ENCODE measurements around the gene VSTM5. TPM values are rescaled to one million over a fixed set of nuclear protein-coding genes. Genes with fewer than 3 reads are reported as not detected.

VSTM5 gene
- total RNA-seq, 2 experiments from 2014 or later, result not detected

DNA sequence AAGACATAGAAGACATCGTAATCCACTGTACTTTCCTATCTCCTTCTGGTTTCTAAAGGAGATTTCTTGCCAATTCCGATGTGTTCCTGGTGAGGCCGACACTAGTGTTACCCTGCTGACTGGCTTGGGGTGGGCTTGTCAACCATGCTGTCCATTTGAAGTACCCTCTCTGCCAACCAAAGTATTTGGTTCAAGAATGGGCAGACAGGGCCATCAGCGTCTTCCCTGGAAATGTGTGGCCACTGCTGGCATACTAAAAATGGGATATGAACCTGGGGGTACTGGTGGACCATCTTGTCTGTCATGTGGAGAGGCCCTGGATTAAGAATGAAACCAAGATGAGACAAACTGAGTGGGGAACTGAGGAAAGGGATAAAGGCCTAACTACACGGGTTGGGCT is 1.8 kb upstream of the VSTM5 start:
- Mint-ChIP-seq H3K4me3 (no peak overlapping the region), H3K9me3 (ENCODE audit: low read depth) (no peaks in the 10 kb centered on the region), H3K27me3 (peaks cover 23% of the 10 kb centered on the region), H3K27ac (no peak overlapping the region), H3K4me1 (peaks cover 3% of the 10 kb centered on the region), H3K36me3 (no peaks in the 10 kb centered on the region)
- no peak for ATAC-seq
- no peak for DNase-seq
- CTCF ChIA-PET, result no interaction called here

GRCh38 chr11:93849751-93850593 is 446 bp downstream of the VSTM5 start:
- H3K4me3 Mint-ChIP-seq, result no peak overlapping the region
- peaks cover 19% of the 10 kb centered on the region for H3K27me3 Mint-ChIP-seq
- H3K27ac Mint-ChIP-seq, result no peak overlapping the region
- peaks cover 3% of the 10 kb centered on the region for H3K4me1 Mint-ChIP-seq
- CTCF ChIA-PET, result no interaction called here
- DNase-seq (no peak), ATAC-seq (no peak)
- H3K9me3 Mint-ChIP-seq (ENCODE audit: low read depth), result no peaks in the 10 kb centered on the region
- H3K36me3 Mint-ChIP-seq, result no peaks in the 10 kb centered on the region

DNA sequence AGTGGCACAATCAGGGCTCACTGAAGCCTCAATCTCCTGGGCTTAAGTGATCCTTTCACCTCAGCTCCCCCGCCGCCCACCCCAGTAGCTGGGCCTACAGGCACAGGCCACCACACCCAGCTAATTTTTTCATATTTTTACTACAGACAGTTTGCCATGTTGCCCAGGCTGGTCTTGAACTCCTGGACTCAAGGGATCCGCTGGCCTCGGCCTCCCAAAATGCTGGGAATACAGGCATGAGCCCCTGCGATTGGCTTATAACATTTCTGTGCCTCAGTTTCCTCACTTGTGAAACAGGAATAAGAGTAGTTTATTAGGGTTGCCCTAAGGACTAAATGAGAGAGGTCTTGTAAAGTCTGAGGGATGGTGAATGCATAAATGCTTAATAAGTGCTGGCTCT is 1.2 kb downstream of the VSTM5 start:
- H3K4me3 Mint-ChIP-seq, result no peak overlapping the region
- peaks cover 19% of the 10 kb centered on the region for H3K27me3 Mint-ChIP-seq
- no peaks in the 10 kb centered on the region for H3K9me3 Mint-ChIP-seq (ENCODE audit: low read depth)
- ATAC-seq (no peak), DNase-seq (no peak)
- H3K36me3 Mint-ChIP-seq, result no peaks in the 10 kb centered on the region
- H3K27ac Mint-ChIP-seq, result no peak overlapping the region
- H3K4me1 Mint-ChIP-seq, result peaks cover 3% of the 10 kb centered on the region
- CTCF ChIA-PET, result no interaction called here

- no peak for DNase-seq
- Mint-ChIP-seq H3K36me3 (no peaks in the 10 kb centered on the region), H3K27me3 (peaks cover 11% of the 10 kb centered on the region), H3K9me3 (ENCODE audit: low read depth) (no peaks in the 10 kb centered on the region), H3K4me1 (peaks cover 3% of the 10 kb centered on the region), H3K27ac (no peak overlapping the region), H3K4me3 (no peak overlapping the region)
- CTCF ChIA-PET, result no interaction called here
- no peak for ATAC-seq
Measured at GRCh38 chr11:93846411-93846810, 4.0 kb downstream of the VSTM5 start.

DNA sequence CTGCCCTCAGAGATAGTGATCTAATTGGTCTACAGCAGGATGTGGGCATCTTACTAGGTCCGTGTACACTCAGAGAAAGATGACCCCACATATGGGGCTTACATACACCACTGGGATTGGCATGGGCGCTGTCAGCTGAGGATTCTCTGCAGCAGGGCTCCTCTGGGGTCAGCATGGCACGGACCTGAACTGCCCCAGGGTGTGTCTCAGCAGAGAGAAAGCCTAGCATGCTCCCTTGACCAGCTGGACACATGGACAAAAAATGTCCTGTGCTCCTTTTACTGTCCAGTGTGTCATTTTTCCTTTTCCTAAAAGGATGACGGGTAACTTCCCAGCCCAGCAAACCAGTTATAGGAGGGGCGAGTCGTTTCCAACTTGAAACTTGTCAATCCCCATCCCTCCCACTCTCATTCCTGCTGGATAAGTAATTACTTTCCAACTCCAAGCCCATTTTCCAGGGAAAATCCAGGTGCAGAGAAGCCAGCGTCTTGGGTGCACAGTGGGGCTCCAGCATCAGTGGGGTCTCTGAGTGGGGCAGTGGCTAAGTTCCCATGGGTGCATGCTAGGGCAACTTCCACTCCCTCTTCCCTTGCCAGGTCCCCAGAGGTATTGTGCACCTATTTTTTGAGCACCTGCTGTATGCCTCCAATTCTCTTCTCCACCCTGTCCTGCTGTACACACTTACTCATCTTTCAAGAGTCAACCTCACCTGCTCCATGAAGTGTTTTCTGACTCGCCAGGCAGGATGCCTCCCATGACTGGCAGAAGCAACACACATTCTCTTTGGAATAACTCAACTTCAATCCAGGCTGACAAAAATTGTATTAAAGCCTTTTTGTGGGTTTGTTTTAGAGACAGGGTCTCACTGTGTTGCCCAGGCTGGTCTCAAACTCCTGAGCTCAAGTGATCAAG is 5.0 kb downstream of the VSTM5 start:
- H3K4me1 Mint-ChIP-seq, result peaks cover 3% of the 10 kb centered on the region
- CTCF ChIA-PET, result no interaction called here
- DNase-seq (no peak), ATAC-seq (no peak)
- H3K36me3 Mint-ChIP-seq, result no peaks in the 10 kb centered on the region
- no peak overlapping the region for H3K27ac Mint-ChIP-seq
- H3K9me3 Mint-ChIP-seq (ENCODE audit: low read depth), result no peaks in the 10 kb centered on the region
- peaks cover 8% of the 10 kb centered on the region for H3K27me3 Mint-ChIP-seq
- no peak overlapping the region for H3K4me3 Mint-ChIP-seq

GRCh38 chr11:93844568-93844967 is 5.8 kb downstream of the VSTM5 start:
- CTCF ChIA-PET, result no interaction called here
- Mint-ChIP-seq H3K9me3 (ENCODE audit: low read depth) (no peaks in the 10 kb centered on the region), H3K27me3 (peaks cover 6% of the 10 kb centered on the region)

DNA sequence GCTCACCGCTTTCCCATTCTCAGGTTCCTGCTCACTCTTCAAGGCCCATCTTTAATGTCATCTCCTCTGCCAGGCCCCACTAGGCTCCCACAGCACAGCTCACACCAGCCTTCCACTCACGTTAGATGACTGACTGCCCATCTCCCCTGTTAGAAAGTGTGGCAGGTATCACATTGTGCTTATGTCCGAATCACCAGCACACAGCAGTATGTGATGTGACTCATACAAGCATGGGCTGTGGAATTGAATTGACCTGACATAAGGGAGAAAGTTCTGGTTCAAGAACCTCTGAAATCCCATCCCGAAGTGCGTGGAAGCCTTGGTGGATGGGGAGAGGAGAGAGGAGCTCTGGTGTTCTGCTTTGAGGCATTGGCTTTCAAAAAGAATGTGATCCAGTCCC is 6.5 kb downstream of the VSTM5 start:
- Mint-ChIP-seq H3K36me3 (no peaks in the 10 kb centered on the region), H3K4me3 (no peak overlapping the region), H3K27me3 (no peaks in the 10 kb centered on the region), H3K9me3 (ENCODE audit: low read depth) (no peaks in the 10 kb centered on the region), H3K27ac (no peak overlapping the region), H3K4me1 (no peaks in the 10 kb centered on the region)
- CTCF ChIA-PET, result no interaction called here
- ATAC-seq (no peak), DNase-seq (no peak)

More at GRCh38 chr11:93844568-93844967, 5.8 kb downstream of the VSTM5 start:
- H3K4me3 Mint-ChIP-seq, result no peak overlapping the region
- no peaks in the 10 kb centered on the region for H3K36me3 Mint-ChIP-seq
- H3K27ac Mint-ChIP-seq, result no peak overlapping the region
- DNase-seq (no peak), ATAC-seq (no peak)
- peaks cover 3% of the 10 kb centered on the region for H3K4me1 Mint-ChIP-seq

GRCh38 chr11:93842461-93842860 is 8.0 kb downstream of the VSTM5 start:
- DNase-seq (no peak), ATAC-seq (no peak)
- H3K27ac Mint-ChIP-seq, result no peak overlapping the region
- H3K4me3 Mint-ChIP-seq, result no peak overlapping the region
- no peaks in the 10 kb centered on the region for H3K4me1 Mint-ChIP-seq
- CTCF ChIA-PET, result no interaction called here
- H3K27me3 Mint-ChIP-seq, result no peaks in the 10 kb centered on the region
- H3K9me3 Mint-ChIP-seq (ENCODE audit: low read depth), result no peaks in the 10 kb centered on the region
- no peaks in the 10 kb centered on the region for H3K36me3 Mint-ChIP-seq

DNA sequence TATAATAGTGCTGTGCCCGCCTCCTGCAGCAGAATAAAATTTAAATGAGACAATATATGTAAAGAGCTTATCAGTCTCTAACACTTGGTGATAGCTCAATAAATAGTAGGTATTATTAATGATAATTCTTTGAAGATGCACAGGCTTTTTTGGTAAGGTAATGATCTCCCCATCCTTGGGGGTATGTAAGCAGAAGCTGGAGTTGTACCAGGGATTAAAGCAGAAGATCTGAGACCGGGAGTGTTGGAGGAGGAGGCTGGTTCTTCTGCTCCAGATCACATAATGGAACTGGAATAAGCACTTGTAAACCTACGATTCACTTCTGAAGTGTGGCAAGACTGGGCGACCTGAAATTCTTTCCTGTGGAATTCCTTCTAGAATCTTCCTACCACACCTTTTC is 8.4 kb downstream of the VSTM5 start:
- Mint-ChIP-seq H3K27me3 (no peaks in the 10 kb centered on the region), H3K36me3 (no peaks in the 10 kb centered on the region), H3K4me1 (no peaks in the 10 kb centered on the region), H3K27ac (no peak overlapping the region), H3K4me3 (no peak overlapping the region), H3K9me3 (ENCODE audit: low read depth) (no peaks in the 10 kb centered on the region)
- CTCF ChIA-PET, result no interaction called here
- DNase-seq (no peak), ATAC-seq (no peak)

- Mint-ChIP-seq H3K27me3 (no peaks in the 10 kb centered on the region), H3K27ac (no peak overlapping the region), H3K36me3 (no peaks in the 10 kb centered on the region), H3K4me3 (no peak overlapping the region), H3K9me3 (ENCODE audit: low read depth) (no peaks in the 10 kb centered on the region), H3K4me1 (no peaks in the 10 kb centered on the region)
- CTCF ChIA-PET, result no interaction called here
- DNase-seq (no peak), ATAC-seq (no peak)
Measured at GRCh38 chr11:93841446-93841845, 9.0 kb downstream of the VSTM5 start.

- ATAC-seq (no peak), DNase-seq (no peak)
- CTCF ChIA-PET, result no interaction called here
- H3K4me1 Mint-ChIP-seq, result no peaks in the 10 kb centered on the region
- H3K36me3 Mint-ChIP-seq, result no peaks in the 10 kb centered on the region
- no peaks in the 10 kb centered on the region for H3K9me3 Mint-ChIP-seq (ENCODE audit: low read depth)
- no peaks in the 10 kb centered on the region for H3K27me3 Mint-ChIP-seq
- no peak overlapping the region for H3K27ac Mint-ChIP-seq
- H3K4me3 Mint-ChIP-seq, result no peak overlapping the region
Measured at GRCh38 chr11:93840981-93841380, 9.4 kb downstream of the VSTM5 start.

DNA sequence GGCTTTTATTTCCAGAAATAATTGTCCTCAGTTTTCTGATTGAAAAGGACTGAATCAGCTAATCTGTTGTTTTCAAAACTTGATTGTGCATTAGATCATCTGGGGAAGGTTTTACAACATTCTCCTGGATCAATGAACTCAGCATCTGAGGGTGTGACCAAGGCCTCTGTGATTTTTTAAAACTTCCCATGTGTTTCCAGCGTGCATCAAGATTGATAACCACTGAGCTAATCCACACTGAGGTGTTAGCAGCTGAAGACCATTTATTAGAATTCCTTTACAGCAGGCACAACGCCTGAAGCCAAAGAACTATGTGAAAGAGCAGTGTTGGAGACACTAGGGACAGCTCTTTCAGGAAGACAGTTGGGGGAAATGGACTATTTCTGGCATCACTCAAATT is 10.2 kb downstream of the VSTM5 start:
- no peak overlapping the region for H3K27ac Mint-ChIP-seq
- DNase-seq (no peak), ATAC-seq (no peak)
- H3K4me1 Mint-ChIP-seq, result no peaks in the 10 kb centered on the region
- H3K9me3 Mint-ChIP-seq (ENCODE audit: low read depth), result no peaks in the 10 kb centered on the region
- H3K4me3 Mint-ChIP-seq, result no peak overlapping the region
- no peaks in the 10 kb centered on the region for H3K36me3 Mint-ChIP-seq
- H3K27me3 Mint-ChIP-seq, result no peaks in the 10 kb centered on the region
- CTCF ChIA-PET, result no interaction called here

DNA sequence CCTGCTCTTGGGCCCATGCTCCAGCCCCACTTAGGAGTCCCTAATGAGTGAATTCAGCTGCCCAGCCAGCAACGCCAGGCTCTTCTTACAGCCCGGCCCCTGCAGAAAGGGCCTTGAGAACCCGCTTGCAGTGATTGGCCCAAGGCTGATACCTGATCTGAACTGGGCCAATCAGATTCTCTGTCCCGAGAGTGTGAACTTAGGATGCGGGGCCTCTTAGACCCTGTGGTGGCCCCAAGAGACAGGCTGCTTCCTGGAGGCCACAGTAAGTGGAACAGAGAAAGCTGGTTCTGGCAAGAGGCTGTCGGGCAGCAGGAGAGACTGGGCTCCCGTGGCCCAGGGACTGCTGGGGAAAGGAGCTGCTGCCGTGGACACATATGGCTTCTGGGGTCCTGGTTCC is 11.5 kb downstream of the VSTM5 start:
- no peaks in the 10 kb centered on the region for H3K4me1 Mint-ChIP-seq
- no peaks in the 10 kb centered on the region for H3K36me3 Mint-ChIP-seq
- peaks cover under 1% of the 10 kb centered on the region for H3K27me3 Mint-ChIP-seq
- no peak overlapping the region for H3K4me3 Mint-ChIP-seq
- H3K9me3 Mint-ChIP-seq (ENCODE audit: low read depth), result no peaks in the 10 kb centered on the region
- DNase-seq (no peak), ATAC-seq (no peak)
- no peak overlapping the region for H3K27ac Mint-ChIP-seq
- CTCF ChIA-PET, result interaction anchor here (0.6 to 0.7 kb wide), 2 partner anchors 12 to 363 kb away, joined by 3 to 4 read pairs; no protein-coding TSS in a partner anchor

- ATAC-seq (no peak), DNase-seq (no peak)
- Mint-ChIP-seq H3K27ac (no peak overlapping the region), H3K4me3 (no peak overlapping the region), H3K36me3 (no peaks in the 10 kb centered on the region), H3K27me3 (peaks cover 5% of the 10 kb centered on the region), H3K4me1 (no peaks in the 10 kb centered on the region), H3K9me3 (ENCODE audit: low read depth) (no peaks in the 10 kb centered on the region)
- CTCF ChIA-PET, result no interaction called here
Measured at GRCh38 chr11:93832780-93833179, 17.6 kb downstream of the VSTM5 start.

All from activated CD8-positive, alpha-beta memory T cell treated with anti-CD3 and anti-CD28 coated beads, Interleukin-2, amount 10 ng/mL, durations not matched to agents 7 days and 5 days (primary cell).